ENCODE measurements around the gene BLM. TPM values are rescaled to one million over a fixed set of nuclear protein-coding genes. Genes with fewer than 3 reads are reported as not detected.

BLM gene
- total RNA-seq, 4 donors from 2014 or later, result 0.15 to 2.8 (median 1.4) TPM

DNA sequence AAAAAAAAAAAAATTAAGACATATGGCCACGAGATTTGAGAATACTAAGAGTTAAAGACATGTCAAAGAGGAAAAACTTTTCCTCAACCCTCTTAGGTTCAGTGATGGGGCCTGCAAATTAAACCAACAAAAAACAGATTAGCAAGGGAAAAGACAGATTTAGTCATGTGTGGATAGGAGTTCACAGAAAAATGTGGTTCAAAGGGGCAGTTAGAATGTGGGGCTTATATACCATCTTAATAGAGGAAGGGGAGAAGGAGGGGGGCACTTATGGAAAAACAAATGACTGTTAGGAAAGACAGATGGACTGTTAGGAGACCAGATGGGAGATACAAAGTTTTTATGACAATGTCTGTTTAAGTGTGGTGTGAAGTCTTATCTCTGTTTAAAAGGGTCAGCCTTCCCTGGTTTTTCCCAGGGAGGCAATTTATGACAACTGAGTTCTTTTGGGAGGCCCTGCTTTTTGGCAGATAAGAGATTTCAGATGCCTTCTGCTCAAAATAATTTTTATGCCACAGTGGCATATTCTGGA lies 82.6 kb downstream of the BLM start:
- no peaks in the 10 kb centered on the region for H3K4me1 ChIP-seq
- TF ChIP-seq POLR2A (IDR thresholded peaks at IDR 0.05), result no peak
- no peak for TF ChIP-seq EP300 (IDR thresholded peaks at IDR 0.05)
- no peak for TF ChIP-seq POLR2AphosphoS5 (IDR thresholded peaks at IDR 0.05)
- TF ChIP-seq, protein P1, sequence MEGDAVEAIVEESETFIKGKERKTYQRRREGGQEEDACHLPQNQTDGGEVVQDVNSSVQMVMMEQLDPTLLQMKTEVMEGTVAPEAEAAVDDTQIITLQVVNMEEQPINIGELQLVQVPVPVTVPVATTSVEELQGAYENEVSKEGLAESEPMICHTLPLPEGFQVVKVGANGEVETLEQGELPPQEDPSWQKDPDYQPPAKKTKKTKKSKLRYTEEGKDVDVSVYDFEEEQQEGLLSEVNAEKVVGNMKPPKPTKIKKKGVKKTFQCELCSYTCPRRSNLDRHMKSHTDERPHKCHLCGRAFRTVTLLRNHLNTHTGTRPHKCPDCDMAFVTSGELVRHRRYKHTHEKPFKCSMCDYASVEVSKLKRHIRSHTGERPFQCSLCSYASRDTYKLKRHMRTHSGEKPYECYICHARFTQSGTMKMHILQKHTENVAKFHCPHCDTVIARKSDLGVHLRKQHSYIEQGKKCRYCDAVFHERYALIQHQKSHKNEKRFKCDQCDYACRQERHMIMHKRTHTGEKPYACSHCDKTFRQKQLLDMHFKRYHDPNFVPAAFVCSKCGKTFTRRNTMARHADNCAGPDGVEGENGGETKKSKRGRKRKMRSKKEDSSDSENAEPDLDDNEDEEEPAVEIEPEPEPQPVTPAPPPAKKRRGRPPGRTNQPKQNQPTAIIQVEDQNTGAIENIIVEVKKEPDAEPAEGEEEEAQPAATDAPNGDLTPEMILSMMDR (IDR thresholded peaks at IDR 0.05), result no peak
- H3K27me3 ChIP-seq, result no peaks in the 10 kb centered on the region
- ATAC-seq, result no peak
- H3K27ac ChIP-seq, result no peak overlapping the region
- no peaks in the 10 kb centered on the region for H3K9me3 ChIP-seq
- no peaks in the 10 kb centered on the region for H3K36me3 ChIP-seq
- 73 to 83% methylated on average over 1 of the region's 1 CpG for WGBS, 2 donors (ENCODE audit: low coverage in 1 of 2)
- no peak overlapping the region for H3K4me3 ChIP-seq

DNA sequence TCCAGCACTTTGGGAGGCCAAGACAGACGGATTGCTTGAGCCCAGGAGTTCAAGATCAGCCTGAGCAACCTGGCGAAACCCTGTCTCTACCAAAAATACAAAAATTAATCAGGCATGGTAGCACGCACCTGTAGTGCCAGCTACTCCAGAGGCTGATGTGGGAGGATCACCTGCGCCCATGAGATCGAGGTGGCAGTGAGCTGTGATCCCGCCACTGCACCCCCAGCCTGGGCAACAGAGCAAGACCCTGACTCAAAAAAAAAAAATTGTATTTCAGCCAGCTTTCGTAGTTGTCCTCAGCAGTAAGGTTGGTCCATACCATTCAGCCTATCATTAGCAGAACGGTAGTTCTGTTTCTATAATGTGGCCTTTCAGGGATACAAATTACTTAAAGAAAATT lies 84.7 kb downstream of the BLM start:
- H3K27me3 ChIP-seq, result no peaks in the 10 kb centered on the region
- H3K36me3 ChIP-seq, result no peaks in the 10 kb centered on the region
- no peak for ATAC-seq
- no peak overlapping the region for H3K4me3 ChIP-seq
- WGBS, 2 donors (ENCODE audit: low coverage in 1 of 2), result 83 to 95% methylated on average over 4 to 7 of the region's 8 CpGs
- H3K4me1 ChIP-seq, result no peaks in the 10 kb centered on the region
- TF ChIP-seq POLR2A (IDR thresholded peaks at IDR 0.05) (no peak), POLR2AphosphoS5 (IDR thresholded peaks at IDR 0.05) (no peak), EP300 (IDR thresholded peaks at IDR 0.05) (no peak)
- TF ChIP-seq, protein P1 (IDR thresholded peaks at IDR 0.05), result no peak
- H3K9me3 ChIP-seq, result no peaks in the 10 kb centered on the region
- no peak overlapping the region for H3K27ac ChIP-seq

DNA sequence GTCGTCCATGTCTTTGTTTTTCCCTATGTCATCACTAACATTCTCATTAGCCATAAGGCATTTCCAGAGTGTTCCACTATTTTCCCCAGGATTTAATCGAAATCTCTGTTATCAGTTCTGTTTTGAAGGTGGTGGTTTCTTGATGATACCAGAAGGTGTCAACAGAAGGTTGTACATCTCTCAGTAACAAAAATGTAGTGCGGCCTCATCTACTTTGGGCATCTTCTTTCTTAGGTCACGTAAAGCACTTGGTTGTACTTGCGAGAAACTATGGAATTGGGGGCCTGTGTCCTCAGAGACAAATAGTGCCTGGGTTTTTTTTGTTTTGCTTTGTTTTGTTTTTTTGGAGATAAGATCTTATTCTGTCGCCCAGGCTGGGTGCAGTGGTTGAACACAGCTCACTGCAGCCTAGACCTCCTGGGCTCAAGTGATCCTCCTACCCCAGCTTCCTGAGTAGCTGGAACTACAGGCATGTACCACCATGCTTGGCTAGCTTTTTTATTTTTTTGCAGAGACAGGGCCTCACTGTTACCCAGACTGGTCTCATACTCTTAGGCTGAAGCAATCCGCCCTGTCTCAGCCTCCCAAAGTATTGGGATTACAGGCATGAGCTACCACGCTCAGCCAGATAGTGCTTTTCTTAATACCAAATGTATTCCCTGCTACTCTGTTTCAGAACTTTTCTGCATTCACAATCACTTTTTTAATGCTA lies 90.1 kb downstream of the BLM start:
- H3K27ac ChIP-seq, result no peak overlapping the region
- no peak overlapping the region for H3K4me3 ChIP-seq
- no peaks in the 10 kb centered on the region for H3K9me3 ChIP-seq
- TF ChIP-seq EP300 (IDR thresholded peaks at IDR 0.05) (no peak), POLR2AphosphoS5 (IDR thresholded peaks at IDR 0.05) (no peak), POLR2A (IDR thresholded peaks at IDR 0.05) (no peak)
- TF ChIP-seq, protein P1 (IDR thresholded peaks at IDR 0.05), result no peak
- ATAC-seq, result no peak
- 88 to 94% methylated on average over 8 of the region's 8 CpGs for WGBS, 2 donors (ENCODE audit: low coverage in 1 of 2)
- no peaks in the 10 kb centered on the region for H3K36me3 ChIP-seq
- no peaks in the 10 kb centered on the region for H3K27me3 ChIP-seq
- no peaks in the 10 kb centered on the region for H3K4me1 ChIP-seq

DNA sequence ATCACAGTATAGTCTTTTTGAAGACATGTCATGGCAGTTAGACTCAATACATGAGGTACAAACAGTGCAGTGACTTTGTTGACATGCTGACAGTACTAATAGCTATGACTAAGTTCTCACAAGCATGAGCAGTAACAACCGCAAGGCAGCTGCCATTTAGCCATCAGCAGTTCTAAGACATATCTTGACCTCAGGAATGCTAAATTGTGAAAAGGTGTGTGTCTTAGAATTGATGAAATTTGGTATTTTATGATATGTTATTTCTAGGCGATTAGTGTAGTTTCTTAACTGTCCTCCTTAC lies 90.6 kb downstream of the BLM start:
- H3K9me3 ChIP-seq, result no peaks in the 10 kb centered on the region
- H3K4me3 ChIP-seq, result no peak overlapping the region
- WGBS, 2 donors (ENCODE audit: low coverage in 1 of 2), result 96 to 100% methylated on average over 2 of the region's 2 CpGs
- TF ChIP-seq POLR2AphosphoS5 (IDR thresholded peaks at IDR 0.05) (no peak), POLR2A (IDR thresholded peaks at IDR 0.05) (no peak), EP300 (IDR thresholded peaks at IDR 0.05) (no peak)
- TF ChIP-seq, protein P1 (IDR thresholded peaks at IDR 0.05), result no peak
- no peak for ATAC-seq
- no peaks in the 10 kb centered on the region for H3K4me1 ChIP-seq
- H3K27me3 ChIP-seq, result no peaks in the 10 kb centered on the region
- H3K36me3 ChIP-seq, result no peaks in the 10 kb centered on the region
- no peak overlapping the region for H3K27ac ChIP-seq
